Activated CD4-positive, CD25-positive, alpha-beta regulatory T cell treated with anti-CD3 and anti-CD28 coated beads, Interleukin-2, amount 50 U/mL, for 72 hours (primary cell): ENCODE results near the gene EHMT2.
"Not testable (repeated sequence)": the region's sequence is repeated elsewhere in the genome, so short reads cannot be mapped to it uniquely, and the experiment has no call there.

Source experiments
- DNase-seq: peaks from one replicate; pipeline ENCODE4 v3.0.0; 2021

The EHMT2 gene

DNA sequence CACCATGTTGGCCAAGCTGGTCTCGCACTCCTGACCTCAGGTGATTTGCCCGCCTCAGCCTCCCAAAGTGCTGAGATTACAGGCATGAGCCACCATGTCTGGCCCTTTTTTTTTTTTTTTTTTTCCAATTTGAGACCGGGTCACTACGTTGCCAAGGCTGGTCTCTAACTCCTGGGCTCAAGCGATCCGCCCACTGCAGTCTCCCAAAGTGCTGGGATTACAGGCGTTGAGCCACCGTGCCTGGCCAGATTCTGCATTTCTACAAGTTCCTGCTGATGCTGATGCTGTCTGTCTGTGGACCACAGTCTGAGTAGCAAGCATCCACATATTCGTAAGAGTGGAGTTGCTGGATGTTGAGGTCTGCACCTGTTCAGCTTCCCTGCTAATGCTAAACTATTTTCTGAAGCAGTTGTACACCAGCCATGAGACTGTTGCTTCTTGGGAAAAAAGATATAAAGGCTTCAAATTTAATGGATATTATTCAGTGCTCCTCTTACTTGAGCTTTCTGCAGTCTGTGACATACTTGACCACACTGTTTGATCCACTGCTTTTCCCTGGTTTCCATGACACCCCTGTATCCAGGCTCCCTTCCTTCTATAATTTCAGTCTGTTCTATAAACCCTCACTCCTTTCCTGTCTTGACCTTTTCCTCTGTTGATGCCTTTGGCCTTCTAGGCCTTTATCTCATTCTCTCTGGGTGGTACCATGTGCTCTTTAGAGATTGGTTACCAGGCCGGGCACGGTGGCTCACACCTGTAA lies 14.5 kb upstream of the EHMT2 start:
- no peak for DNase-seq

- not testable (repeated sequence) for DNase-seq
These were observed 11.8 kb upstream of the EHMT2 start for GRCh38 chr6:31909298-31909697.

DNA sequence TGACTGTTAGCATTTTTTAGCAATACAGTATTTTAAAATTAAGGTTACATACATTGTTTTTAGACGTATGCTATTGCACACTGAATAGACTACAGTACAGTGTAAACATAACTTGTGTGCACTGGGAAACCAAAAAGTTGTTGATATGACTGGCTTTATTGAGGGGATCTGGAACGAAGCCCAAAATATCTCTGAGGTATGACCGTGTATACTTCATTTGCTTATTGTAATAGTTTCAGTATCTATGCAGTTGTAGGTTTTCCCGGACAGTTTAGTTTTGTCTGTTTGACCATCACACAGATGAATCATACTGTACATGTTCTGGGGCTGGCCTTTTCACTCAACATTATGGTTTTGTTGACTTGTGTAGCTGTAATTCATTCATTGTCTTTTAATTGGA lies 11.3 kb upstream of the EHMT2 start:
- DNase-seq: no peak

GRCh38 chr6:31908255-31908654 lies 10.8 kb upstream of the EHMT2 start:
- DNase-seq: not testable (repeated sequence)

DNA sequence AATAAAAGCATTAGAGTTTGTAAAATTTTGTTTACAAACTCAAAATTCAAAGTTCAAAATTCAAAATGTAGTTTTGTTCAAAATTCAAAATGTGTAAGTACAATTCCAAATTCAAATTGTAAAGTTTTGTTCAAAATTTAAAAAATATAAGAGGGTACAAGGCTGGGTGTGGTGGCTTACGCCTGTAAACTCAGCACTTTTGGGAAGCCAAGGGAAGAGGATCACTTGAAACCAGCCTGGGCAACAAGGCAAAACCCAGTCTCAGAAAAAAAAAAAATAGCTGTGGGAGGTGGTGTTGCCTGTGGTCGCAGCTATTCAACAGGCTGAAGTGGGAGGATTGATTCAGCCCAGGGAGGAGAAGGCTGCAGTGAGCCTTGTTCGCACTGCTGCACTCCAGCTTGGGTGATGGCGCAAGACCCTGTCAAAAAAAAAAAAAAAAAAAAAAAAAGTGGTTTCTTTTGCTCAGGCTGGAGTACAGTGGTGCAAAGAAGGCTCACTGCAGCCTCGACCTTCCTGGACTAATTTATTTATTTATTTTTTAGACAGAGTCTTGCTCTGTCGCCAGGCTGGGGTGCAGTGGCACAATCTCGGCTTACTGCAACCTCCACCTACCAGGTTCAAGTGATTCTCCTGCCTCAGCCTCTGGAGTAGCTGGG lies 9.8 kb upstream of the EHMT2 start:
- no peak for DNase-seq

- not testable (repeated sequence) for DNase-seq
These were observed 9.2 kb upstream of the EHMT2 start for GRCh38 chr6:31906727-31907126.

DNA sequence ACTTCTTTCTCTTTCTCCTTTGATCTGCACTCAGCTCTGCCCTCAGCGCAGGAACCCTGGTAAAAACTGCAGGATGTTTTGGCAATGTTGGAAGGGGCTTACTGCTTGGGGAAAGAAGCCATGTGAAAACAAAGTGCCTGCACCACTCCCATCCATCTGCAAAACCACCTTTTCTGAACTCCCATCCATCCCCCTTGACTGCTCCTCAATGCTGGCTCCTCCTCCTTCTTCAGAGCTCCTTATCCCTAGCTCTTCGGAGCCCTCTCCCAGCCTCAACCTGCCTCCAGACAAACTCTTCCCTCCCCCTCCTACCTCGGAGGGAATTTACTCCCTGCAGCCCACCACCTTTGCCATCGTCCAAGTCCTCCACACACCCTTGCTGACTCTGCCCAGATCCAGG lies 8.6 kb upstream of the EHMT2 start:
- no peak for DNase-seq

GRCh38 chr6:31905041-31905440 lies 7.5 kb upstream of the EHMT2 start:
- DNase-seq: no peak

- DNase-seq: no peak
These were observed 6.5 kb upstream of the EHMT2 start for GRCh38 chr6:31903957-31904356.

DNA sequence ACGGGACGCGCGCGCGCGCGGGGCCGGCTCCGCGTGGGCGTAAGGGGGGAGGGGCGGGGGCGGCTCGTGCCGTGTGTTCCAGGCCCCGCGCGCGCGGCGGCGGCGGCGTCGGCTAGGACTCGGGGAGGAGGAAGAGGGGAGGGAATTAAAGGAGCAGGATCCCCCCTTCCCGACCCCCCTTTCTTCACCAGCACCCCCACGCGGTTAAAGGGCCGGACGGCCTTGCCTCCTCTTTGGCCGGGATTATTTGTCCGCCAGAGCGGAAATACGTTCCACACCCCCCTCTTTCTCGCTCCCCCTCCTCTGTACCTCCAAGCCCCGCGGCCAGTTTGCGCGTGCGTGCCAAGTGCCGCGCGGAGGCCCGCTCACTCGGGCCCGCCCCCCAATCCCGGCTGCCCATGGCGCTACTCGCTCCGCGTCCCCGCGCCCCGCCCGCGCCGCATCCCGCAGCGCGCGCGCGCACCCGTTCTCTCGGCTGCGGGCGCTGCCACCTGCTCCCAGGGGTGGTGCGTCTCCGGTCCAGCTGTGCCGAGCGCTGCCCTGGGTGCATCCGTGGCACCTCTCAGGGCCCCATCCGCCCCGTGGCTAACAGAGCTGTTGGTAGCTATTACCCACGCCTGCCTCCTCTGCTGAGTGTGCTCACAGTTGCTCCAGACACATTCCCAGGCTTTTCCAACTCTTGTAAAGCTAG lies 4.6 kb upstream of the EHMT2 start, which contains the start of gene ZBTB12:
Gene ZBTB12 (minus strand): TSS at position 134 of the 691 bp plus-strand sequence. CDS start 781 bp downstream, outside the sequence.
- DNase-seq: peak; percentile 83

DNA sequence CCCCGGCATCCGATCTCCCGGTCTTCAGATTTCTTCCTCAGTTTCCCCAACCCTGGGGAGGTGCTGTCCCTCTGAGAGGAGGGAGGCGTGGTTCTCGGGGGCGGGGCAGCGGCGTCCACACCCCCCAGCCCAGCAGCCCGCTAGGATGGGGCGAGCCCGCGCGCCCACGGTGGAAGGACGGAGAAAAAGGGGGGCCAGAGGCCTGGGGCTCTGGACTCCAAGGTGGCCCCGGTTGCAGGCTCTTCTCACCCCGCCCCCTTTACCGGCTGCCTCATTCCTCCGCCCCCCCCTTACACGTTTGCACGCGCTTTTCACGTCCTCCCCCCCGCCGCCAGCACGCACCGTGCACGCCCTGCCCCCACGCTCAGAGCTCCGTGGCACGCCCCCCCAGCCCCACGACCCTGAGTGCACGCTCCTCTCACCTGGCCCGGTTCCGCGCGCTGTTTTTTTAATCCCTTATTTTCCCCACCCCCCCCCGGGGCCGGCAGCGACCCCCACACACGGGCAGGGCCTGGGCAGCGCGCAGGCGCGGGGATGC lies 4.0 kb upstream of the EHMT2 start:
- DNase-seq: peak; percentile 61

DNA sequence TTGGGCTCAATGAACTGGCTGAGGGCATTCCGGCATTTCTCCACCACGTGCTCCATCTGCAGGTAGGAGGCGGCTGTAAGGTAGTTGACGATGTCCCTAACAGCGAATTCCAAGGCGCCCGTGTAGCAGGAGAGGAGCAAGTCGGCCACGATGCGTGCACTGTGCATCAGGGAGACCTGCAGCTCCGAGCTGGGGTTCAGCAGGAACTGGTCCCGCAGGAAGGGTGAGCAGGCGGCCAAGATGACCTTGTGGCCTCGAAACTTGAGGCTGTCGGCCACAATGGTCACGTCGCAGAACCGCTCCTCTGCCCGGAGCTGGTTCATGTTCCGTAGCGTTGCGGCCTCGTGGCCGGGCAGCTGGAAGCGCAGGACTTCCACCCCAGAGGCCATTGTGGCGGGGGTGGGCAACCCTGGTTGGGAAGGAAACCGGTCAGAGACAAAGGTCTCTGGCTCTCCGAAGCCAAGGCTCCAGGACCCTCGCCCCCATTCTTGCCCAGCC lies 3.5 kb upstream of the EHMT2 start:
- no peak for DNase-seq

- DNase-seq: no peak
These were observed 2.6 kb upstream of the EHMT2 start for GRCh38 chr6:31899882-31900722.

DNA sequence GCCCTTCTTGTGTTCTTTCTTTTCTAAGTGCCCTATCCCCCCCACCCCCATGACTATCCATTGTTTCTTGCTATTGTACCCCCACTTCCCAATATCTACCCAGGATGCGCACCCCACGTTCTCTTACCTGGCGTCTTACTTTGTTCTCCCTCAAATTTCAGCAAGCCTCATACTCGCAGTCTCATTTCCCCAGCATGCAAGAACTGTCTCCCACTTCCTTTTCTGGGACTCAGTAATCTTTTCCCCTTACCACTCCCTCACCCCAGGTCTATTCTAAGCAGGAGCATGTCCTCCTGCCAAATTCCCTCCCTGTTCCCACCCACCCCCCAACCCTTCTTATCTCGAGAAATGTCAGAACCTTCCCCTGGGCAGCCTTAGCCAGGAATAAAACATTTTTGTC lies 1.7 kb upstream of the EHMT2 start:
- no peak for DNase-seq

- DNase-seq: no peak
These were observed 999 bp upstream of the EHMT2 start for GRCh38 chr6:31898383-31899011.

- no peak for DNase-seq
These were observed 464 bp downstream of the EHMT2 start for GRCh38 chr6:31896856-31897611.

GRCh38 chr6:31896493-31896855 lies 1.0 kb downstream of the EHMT2 start:
- DNase-seq: no peak

DNA sequence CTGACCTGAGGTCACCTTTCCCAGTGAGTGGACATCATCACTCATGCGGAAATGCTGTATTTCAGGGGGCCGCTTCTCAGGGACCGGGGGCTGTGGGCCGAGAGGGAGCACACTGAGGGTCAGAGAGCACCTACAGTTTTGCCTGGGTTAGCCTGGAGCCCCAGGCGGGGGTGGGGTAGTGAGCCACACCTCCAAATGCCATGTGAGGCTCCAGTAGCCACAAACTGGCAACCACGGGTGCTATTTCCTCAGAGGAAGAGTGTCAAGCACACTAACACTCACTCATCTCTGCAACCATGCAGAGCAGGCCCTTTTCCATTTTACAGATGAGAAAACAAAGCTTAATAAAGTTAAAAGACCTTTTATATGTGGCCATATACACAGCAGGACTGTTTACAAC lies 4.7 kb downstream of the EHMT2 start:
- DNase-seq: no peak

GRCh38 chr6:31889331-31889972 lies 8.0 kb downstream of the EHMT2 start:
- no peak for DNase-seq
